CD4-positive, alpha-beta T cell treated with Interleukin-17A for 1 hour (primary cell): ENCODE results near the gene AP1G1.

ENCODE experiments used
- DNase-seq: peaks from one replicate; pipeline ENCODE4 v3.0.0-alpha.2; 2020

AP1G1 gene

DNA sequence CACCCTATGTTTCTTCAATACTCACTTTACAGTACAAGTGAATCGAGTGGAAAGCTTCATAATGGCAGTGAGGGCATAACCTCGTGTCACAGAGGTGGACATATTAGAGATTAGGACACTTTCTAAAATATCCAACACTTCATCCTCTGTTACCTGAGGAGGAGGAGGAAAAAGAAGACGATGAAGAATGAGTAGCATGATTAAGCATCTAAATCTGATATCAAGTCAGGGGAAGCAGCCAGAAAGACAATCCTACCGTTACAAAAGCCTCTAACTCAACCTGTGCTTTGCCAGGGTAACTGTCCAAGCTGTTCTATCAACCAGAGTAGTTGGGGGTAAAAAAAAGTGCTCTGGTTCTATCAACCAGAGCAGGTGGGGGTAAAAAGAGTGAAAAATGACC lies 60.4 kb downstream of the AP1G1 start:
- no peak for DNase-seq

DNA sequence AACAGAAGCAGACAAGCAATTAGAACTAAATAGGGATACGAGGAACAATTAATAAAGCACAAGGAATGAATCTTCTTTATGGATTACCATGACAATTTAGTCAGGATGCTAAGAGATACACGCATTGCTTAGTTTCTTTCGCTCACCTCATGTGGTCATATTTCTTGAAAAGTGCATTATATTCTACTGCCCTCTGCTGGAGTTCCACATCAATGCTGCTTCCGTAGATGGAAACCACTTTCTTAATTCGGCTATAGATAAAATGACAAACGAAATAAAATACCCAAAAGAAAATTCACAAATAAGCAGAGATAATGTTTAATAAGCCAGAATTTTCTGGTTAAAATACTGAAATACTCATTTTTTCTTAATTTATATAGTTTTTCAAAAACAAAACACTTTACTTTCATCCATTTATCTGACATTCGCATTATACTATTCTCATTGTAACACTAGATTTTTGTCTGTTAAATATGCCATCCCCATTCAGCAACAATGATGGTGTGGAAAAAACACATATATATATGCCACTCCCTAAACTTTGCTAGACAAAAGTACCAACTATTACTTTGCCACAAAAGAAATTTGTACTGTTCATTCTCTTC lies 62.1 kb downstream of the AP1G1 start:
- peak; percentile 65 for DNase-seq

- no peak for DNase-seq
Observed at GRCh38 chr16:71738855-71739254, 69.8 kb downstream of the AP1G1 start.

DNA sequence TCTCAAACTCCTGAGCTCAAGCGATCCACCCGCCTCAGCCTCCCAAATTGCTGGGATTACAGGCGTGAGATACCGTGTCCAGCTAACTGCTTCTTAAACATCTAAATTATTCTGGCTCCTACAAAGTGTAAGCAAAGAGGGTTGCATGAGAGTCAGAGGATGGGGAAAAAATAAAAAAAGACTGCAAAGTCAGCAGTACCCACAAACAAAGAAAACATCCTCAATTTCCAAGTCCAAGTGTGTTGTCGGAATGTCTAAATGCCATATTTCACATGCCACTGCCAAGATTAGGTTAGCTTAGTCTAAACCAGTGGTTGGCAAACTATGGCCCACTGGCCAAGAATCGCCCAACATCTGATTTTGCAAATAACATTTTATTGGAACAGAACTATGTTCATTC lies 71.1 kb downstream of the AP1G1 start:
- DNase-seq = no peak

- DNase-seq = no peak
Observed at GRCh38 chr16:71734511-71734910, 74.1 kb downstream of the AP1G1 start.

GRCh38 chr16:71732587-71732986 lies 76.0 kb downstream of the AP1G1 start:
- DNase-seq = no peak

DNA sequence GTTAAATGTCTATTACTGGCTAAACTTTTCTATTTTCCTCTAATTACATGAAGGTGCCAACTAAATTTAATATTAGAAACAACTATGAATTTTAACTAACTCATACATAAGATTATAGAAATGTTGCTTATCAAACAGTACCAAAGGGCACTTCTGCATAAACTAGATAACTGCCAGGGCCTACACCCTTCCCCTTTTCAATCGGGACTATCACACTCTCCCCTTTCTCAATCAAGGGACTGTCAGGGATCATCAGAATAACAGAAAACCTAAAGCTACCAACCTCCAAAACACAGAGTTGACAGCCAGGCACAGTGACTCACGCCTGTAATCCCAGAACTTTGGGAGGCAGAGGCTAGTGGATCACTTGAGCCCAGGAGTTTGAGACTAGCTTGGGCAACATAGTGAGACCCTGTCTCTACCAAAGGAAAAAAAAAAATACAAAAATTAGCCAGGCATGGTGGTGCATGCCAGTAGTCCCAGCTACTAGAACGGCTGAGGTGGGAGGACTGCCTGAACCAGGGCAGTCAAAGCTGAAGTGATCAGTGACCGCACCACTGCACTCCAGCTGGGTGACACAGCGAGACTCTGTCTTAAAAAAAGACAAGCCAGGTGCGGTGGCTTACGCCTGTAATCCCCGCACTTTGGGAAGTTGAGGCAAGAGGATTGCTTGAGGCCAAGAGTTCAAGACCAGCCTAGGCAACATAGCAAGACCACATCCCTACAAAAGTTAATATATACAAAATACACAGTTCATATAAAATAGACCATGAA lies 80.9 kb downstream of the AP1G1 start:
- no peak for DNase-seq

DNA sequence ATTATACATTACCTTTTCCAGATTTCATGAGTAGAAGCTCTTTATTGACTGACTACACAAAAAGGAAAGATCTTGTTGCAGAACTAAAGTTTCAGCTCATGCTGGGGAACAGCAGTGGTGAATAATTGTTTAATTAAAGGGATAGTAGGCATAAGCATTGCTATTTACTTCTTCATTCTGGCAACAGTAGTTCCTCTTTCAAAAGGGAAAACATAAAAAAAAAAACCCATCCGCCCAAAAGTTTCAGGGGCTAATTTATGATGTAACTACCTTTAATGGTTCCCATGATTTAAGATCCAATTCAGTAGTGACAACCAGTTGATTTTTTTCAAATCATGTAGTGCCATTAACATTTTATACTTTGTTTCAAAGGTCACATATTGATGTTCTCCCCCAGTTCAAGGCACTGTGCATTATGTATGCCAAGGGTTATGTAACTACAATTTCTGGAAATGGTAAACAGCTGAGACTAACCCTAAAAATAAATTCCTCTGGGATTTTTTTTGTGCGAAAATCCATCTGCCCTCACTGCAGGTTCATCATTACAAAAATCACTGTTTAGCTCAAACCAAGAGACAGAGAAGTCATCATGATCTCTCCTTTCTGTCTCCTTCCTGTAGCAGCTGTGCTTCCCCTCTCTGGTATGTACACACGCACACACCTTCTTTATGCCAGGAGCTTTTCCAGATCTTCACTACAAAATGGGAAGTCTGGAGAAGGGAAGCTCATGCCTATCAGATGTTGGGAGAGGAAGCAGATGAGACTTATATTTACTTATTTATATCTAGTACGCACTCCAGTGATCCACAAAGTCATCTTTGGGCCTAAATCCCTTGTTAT lies 81.9 kb downstream of the AP1G1 start:
- no peak for DNase-seq

DNA sequence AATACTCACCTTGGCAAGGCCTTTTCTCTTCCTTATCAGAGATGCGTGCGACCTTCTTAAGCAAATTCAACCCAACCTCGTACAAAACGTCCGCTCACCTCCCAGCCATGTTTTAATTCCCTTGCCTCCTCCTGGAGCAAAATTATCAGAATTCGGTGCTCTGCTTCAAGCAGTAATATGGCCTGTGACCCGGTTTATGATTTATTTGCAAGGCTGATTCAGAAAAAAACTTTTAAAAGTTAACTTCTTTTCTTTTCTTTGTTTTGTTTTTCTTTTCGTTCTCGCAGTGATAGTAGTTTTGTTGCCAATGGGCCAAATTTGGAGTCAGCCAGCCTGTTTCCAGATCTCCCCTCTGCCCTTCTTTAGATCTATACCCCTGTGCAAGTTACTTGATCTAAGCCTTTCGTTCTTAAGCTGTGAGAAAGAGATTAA lies 84.3 kb downstream of the AP1G1 start, which contains the start of gene PHLPP2:
TSS of gene PHLPP2 (minus strand) at position 382 of the 432 bp plus-strand sequence. CDS start 9,906 bp downstream, outside the sequence.
- no peak for DNase-seq

DNA sequence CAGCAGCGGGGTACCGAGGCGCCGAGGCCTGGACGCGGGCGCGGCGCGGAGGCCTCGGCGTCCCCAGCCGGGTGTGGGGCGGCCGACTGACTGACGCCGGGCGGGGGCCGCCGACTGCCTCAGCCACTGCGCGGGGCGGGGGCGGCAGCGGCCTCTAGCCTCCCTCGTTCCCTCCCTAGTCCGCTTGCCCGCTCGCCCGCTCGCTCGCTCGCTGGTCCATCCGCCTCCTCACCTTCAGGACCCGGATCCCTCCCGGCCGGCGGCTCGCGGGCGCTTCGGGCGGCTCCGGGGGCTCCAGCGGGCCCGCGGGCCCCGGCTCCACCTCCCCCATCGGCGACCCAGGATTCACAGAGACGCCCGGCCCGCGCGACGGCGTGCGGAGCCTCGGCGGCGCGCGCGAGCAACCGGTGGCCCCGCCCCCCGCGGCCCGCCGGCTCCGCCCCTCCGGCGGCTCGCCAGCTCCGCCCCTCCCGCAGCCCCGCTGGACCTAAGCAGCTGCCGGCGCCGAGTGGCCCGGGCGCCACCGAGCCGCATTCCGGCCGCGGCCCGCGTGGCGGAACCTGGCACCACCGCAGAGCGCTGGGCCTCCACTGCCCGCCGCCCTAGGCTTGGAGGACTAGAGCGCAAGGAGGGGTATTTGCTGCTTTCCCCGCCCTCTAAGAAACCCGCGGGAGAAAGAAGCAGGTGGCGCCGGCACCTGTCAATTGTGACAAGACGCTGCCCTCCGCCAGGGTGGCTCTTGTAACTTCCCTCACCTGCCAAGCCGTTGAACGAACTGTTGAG lies 84.9 kb downstream of the AP1G1 start:
- peak; percentile 83 for DNase-seq

- DNase-seq = peak; percentile 58
Observed at GRCh38 chr16:71722801-71723536, 85.7 kb downstream of the AP1G1 start.

GRCh38 chr16:71721066-71721740 lies 87.4 kb downstream of the AP1G1 start:
- no peak for DNase-seq

GRCh38 chr16:71712501-71712900 lies 96.1 kb downstream of the AP1G1 start:
- no peak for DNase-seq

DNA sequence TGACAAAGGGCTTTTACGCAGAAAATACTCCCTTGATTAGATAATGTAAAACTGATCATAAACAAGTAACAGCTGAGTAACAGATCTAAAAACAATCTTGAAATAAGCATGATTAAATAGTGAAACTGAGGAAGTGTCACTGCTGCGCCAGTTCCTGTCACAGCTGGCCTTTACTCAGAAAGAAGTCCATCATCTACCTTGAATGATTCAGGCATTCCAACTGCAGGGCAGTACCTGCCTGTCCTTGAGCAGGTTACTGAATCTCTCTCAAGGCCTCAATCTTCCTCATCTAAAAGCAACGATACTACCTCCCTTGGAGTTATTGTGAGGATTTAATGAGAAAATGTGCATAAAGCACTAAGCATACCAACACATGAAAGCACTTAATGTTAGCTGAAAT lies 96.8 kb downstream of the AP1G1 start:
- no peak for DNase-seq

DNA sequence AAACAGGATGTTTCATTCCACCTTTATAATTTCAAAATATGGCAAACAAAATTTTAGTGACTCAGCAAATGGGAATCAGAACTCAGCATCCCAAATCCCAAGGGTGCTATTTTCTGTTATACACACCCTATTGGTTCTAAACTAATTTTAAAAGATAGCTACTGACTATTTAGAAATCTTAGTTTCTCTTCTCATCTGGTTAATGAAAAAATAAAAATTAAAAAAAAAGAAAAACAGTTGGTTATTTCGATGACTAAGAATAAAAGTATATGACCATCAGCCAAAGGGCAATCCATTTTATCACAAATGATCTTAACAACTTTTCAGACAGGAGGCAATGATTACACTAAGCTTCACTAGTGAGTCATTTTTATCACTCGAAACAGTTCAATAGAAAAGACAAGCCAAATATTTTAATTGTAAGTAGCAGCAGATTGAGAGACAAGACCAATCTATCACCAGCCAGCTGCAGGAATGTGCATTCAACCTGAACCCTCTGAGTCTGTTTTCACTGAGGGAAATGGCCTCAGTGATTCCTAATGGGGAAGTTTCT lies 99.3 kb downstream of the AP1G1 start:
- DNase-seq = no peak

DNA sequence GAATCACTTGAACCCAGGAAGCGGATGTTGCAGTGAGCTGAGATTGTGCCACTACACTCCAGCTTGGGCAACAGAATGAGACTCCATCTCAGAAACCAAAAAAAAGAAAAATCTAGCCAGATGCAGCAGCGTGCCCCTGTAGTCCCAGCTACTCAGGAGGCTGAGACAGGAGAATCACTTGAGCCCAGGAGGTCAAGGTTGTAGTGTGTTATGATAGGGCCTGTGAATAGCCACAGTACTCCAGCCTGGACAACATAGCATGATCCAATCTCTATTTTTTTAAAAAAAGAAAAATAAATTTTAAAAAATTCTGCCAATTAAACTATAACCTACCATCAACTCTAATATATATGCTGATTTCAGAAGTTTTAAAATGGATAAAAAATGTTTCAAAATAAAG lies 99.9 kb downstream of the AP1G1 start:
- DNase-seq = no peak

GRCh38 chr16:71707199-71707598 lies 101.4 kb downstream of the AP1G1 start:
- no peak for DNase-seq

DNA sequence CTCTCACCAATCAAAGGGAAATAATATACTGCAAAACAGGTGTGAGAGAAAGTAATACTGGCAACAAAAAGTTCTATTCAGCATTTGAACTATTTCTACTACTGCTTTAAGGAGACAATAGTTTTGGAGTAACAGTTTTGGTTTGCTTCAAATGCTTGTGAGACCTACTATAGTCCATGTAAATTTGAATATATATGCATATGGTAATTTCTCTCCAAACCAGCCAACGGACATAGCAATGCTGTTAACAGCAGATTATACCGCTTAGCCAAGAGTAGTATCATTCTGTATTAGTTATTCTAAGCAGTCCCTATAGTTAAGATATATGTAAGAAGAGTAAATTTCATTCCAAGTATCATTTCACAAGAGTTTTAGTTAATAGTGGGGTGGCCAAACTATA lies 102.6 kb downstream of the AP1G1 start:
- no peak for DNase-seq

- DNase-seq = no peak
Observed at GRCh38 chr16:71703333-71703732, 105.3 kb downstream of the AP1G1 start.

GRCh38 chr16:71700831-71701230 lies 107.8 kb downstream of the AP1G1 start:
- DNase-seq = peak; percentile 2

DNA sequence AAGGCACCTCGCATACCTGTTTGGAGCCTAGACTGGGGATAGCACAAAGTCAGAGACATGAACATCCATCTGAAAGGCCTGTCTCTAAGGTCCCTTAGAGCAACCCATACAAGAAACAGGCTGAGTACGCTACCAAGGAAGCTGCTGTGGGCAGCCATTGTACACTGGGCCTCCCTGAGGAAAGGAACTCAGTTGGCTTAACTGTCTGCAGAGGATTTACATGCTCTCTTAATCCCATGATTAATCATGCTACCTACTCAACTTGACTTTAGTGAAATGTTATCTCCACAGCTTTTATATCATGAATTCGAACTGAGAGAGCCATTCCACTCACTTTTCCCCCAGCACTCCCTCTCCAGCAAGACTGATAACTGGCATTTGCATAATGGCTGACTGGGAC lies 110.1 kb downstream of the AP1G1 start:
- no peak for DNase-seq
